Measurements from ENCODE around the gene TRDN.
"Not testable (repeated sequence)": the region's sequence is repeated elsewhere in the genome, so short reads cannot be mapped to it uniquely, and the experiment has no call there.

The TRDN gene

DNA sequence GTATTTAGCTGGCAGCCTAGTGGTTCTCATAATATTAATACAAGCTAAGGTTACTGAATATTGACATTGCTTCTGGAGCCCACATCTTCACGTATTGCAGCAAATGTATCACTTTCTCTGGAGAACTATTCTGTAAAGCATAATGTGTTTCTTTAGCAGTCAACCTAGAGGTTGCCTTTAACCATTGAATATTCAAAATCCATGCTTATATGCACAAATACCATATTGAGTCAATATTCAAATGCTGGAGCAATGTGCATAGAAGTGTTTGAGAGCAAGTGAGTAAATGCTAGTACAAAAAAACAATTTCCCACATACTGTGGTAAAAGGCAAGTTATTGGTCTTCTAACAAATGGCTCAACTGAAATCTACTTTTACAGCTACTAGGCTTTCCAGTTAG, 231.8 kb downstream of the TRDN start:
- no peak for DNase-seq (ENCODE audit: low spot score)

DNA sequence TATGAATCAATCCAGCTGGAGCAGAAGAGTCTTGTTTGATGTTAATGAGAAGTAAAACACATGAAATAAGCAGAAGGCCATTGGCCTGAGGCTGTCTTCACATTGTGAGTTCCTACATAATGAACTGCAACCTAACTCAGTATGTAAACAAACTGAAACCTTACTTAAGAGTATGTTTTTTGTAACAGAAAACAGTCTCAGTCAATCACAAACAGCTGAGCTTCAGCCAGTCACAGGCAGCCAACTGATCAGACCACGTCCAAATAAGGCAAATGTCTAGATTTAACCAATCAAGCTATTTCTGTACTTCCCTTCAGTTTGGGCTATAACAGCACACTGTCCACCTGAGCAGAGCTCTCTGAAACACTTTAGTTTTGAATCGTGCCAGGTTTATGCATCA, 234.7 kb downstream of the TRDN start:
- no peak for DNase-seq (ENCODE audit: low spot score)

DNA sequence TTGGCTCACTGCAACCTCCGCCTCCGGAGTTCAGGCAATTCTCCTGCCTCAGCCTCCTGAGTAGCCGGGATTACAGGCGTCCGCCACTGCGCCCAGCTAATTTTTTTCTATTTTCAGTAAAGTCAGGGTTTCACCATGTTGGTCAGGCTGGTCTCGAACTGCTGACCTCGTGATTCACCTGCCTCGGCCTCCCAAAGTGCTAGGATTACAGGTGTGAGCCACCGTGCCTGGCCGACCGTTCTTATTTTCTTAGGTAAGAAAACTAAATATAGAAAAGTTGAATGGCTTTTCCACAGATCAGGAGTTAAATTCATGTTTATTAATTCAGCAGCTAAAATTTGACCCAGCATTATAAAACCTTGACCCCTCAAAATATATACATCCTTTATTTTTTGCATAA, 238.7 kb downstream of the TRDN start:
- DNase-seq (ENCODE audit: low spot score) = no peak

DNA sequence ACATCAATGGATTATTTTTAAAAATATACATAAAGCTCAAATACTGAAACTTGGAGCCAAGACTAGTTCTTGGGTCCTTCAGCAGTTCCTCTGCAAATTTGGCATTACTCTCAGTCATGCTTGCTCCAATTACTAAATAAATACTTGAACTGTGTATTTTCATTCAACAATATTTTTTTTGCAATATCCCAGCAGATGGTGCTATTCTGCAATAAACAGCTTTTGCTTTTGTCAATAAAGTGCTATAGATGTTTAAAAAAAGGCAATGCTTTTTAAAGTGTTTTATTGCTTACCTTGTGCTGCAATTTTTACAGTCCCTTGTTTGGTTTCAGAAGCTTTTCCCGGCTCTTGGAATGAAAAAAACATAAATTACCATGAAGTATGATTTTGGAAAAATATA, 243.4 kb downstream of the TRDN start:
- DNase-seq (ENCODE audit: low spot score) = peak; percentile 6

DNA sequence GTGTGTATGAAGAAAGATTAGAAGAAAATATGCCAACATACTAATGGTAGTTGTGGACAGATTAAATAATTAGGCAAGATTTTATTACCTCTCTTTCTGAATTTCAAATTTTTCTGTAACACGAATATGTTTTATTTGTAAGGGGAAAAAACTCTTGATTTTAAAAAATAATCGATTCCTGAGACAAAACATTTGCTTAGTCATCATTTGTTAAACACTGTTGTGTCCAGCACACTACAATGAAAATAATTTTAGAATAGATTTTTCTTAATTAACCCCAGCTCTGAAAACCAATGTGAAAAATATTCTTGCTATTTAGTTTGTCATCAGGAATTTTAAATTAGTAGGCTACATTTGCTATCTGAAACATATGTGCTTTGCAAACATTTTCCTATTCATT, 253.0 kb downstream of the TRDN start:
- no peak for DNase-seq (ENCODE audit: low spot score)

DNA sequence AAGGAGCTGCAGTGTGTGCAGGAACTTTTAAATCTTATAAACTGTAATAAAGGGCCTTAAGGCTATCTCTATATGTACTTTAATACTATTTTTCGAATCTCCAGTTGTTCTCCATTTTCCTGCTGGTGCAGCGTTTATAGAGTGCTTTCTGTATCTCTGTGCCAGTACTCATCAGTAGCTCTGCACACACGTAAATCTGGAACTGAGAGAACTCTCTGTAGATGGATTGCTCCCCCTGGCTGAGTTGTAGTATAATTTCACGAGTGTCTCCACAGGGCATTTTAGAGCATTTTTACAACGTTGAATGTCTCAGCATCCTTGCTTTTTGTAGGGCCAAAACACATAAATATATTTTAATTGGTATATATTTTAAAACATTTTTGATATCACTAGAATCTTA, 256.5 kb downstream of the TRDN start:
- DNase-seq (ENCODE audit: low spot score) = peak; percentile 8

DNA sequence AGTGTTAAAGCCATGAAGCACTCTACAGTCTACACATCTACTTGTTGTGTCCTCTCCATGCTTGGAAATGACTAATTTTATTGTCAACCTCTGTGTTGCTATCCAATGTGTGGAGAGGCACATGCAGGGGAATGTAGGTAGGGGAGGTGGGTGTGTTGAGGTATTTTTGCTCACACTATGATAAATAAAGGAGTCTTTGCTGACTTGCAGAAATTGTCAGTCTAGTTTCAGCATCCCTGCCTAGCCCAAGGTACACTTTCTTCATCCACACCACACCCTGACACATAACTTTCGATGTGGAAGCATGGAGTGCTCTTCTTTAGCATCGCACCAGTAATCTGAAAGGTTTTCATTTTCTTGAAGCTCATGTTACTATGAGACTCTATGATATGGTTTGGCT, 264.0 kb downstream of the TRDN start:
- DNase-seq (ENCODE audit: low spot score) = no peak

DNA sequence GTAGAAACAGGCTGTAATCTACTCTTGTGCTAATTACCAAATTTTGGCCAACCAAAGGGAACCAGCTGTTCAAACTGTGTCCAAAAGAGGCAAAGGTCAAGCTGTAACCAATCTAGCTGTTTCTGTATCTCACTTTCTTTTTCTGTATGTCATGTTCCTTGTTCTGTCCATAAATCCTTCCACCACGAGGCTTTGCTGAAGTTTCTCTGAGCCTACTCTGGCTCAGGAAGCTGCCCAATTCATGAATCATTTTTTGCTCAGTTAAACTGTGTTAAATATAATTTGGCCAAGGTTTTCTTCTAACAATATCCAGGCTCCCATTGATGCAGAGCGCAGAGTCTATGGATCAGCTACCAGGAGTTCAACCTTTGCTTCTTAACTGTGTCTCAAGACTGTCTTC, 272.8 kb downstream of the TRDN start:
- no peak for DNase-seq (ENCODE audit: low spot score)

DNA sequence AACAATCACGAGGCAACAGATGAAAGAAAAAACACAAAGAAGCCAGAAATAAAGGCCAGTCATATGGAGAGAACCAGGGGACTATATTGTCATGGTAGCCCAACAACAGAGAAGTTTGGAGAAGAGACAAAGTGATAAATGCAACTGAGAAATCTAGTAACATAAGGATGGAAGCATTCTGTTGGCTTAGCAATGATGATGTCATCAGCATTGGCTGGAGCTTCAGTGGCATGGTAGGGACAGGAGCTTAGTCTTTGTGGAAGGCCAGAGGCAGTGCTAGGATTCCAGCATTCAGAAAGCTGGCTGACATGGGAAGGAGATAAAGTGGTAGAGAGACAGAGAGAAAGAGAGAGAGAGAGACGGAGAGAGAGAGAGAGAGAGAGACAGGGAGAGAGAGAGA, 276.4 kb downstream of the TRDN start:
- DNase-seq (ENCODE audit: low spot score) = no peak

DNA sequence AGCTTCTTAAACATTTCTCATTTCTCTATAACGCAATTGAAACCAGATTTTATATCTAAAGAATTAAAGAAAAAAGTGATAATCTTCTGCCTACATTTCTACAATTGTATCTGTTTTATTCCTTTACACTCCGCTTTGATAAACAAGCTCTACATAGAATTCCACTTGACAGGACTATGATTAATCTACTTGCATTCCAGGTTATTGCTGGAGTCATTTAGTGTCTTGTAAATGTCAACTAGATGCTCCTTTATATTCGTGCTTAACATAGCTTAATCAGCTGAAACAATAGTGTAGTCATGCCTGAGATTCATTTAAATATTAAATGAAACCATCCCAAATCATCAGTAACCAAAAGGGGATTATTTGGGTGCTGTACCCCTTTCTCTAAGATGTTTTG, 284.0 kb downstream of the TRDN start:
- no peak for DNase-seq (ENCODE audit: low spot score)

DNA sequence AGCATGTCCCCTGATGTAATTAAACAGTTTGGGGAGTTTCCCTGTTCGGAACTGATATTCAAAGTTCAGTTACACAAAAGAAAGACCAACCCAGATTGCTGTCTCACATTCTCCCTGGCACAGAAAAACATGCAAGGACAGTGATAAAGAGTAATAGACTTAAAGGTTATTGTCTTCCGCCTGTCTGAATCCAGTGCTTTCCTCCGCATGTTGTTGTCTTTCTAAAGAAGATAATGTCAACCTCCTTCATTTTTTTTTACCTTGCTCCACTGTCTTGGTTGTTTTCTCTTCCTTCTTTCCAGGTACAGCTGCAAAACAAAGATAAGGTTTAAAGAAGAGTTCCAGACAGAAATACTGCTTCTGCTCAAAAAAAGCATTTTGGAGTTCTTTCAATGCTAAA, 284.5 kb downstream of the TRDN start:
- no peak for DNase-seq (ENCODE audit: low spot score)

DNA sequence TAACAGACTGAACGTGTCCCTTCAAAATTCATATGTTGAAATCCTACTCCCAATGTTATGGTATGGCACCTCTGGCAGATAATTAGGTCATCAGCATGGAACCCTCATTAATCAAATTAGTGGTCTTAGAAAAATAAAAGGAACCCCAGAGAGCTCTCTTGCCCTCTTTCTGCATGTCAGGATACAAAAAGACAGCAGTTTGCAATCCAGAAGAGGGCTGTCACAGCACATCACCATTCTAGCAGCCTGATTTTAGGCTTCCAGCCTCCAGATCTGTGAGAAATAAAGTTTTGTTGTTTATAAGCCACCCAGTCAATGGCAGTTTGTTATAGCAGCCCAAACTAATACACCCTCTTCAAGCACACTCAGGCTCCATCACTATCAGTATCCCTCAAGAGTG, 292.9 kb downstream of the TRDN start:
- DNase-seq (ENCODE audit: low spot score) = no peak

DNA sequence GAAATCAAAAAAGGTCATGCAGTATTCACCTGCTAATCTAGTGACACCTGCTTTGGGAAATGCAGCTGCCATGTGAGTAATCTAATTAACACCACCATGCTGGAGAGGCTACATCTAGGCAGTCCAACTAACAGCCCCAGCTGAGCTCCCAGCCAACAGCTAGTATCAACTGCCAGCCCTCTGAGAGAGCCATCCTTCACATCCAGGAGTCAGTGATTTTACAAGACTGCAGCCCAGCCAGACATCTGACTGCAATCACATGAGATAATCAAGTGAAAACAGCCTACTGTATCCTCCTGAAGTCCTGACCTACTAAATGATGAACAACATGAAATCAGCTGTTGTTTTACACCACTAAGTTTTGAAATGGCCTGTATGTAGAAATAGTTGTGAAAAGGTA, 298.4 kb downstream of the TRDN start:
- DNase-seq (ENCODE audit: low spot score) = no peak

DNA sequence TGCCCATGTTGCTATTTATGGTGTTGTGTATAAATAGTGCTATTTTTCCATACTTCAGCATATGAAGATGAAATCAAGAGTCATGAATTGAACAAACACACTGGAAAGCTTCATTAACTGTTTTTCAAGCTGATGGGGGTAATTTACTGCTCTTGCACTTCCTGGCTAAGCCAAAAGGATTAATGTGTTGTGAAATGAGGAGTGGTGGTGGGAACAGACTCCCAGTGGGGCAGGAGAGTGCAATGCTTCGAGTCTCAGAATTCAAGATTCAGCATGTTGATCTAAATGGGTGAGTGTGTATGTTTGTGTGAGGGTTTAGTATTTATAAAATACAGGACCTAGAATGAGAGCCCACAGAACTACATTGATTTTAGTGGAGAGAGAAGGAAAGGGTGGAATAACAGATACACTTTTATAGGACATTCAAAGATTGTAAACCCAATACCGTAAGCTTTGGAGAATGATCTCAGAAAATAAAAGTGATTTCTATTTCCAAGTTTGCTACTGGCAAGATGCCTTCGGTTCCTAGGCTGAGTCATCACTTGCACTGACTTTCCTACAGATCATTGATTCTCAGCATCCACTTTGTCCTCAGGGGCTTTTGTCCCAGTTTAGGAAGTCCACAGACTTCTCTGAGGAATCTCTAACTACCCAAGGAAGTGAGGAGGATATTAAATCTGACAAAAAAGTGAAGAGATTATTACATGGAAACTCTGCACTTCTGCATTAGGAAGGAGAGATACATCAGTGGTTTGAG, 303.6 kb downstream of the TRDN start:
- peak; percentile 5 for DNase-seq (ENCODE audit: low spot score)

DNA sequence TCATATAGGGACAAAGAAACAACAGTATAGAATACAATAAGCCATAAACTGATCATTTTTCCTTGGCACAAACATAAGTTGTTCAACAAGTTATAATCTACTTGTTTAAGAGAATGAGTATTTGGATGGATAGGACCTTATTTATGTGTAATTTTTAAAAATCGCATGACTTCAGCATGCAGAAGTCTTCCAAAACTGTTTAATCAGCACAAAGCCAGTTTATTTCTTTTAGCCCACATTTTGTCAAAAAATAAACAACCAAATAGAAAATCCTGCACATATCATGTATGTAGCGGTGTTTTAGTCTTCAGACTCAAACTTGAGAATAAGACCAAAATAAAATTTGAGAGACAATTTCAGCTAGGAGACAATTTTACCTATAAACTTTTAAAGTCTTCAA, 304.7 kb downstream of the TRDN start:
- DNase-seq (ENCODE audit: low spot score) = no peak

DNA sequence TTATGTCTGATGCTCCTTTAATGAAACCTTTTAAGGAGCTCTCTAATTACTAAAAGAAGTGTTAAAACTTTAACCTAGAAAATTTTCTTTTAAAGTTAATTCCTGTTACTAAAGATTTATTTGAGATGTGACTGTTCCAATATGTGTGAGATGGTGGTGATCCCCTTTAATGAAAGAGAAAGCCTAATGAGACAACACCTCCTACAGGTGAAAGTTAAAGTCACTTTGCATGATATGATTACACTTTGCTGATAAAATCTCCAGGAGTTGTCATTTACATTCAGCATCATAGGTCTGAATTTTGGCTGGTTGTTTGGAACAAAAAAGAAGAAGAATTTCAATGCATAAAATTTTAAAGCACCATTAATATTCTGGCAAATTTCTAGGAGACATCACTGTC, 307.4 kb downstream of the TRDN start:
- no peak for DNase-seq (ENCODE audit: low spot score)

DNA sequence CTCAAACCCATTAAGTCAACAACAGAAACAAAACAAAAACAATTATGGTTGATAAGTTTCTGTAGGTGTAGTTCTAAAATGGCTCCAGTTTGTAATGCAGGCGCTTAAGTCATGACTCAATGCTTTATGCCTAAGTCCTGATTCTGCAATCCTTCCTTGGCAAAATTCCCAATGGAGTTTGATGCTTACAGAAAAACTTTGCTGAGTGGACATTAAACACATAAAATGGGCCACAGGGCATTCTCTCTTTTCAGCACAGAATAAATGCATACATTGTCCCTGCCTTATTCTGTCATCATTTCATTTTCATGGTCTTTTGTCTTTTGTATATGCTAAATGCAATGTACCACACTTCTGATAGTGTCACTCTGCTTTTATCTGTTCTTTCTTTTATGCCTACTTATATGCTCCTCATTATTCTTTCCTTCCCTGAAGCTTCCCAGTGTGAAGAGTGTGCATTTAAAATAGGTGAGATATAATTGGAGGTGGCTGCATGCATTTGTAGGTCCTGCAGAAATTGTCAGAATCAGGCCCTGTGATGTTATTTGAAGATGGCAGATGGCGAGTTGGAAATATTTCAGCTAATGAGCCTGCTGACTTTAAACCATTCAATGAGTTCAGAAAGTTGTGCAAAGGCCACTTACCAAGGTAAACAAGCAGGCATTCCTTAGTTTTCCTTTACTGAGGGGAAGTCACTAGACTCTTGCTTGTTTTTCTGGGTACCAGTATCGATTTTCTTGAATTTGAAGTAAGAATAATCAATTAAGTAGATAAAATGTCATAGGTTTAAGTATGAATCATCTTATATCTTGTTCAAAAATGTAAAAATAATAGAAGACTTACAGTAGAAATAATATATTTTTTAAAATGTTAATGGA, 313.1 kb downstream of the TRDN start:
- no peak for DNase-seq (ENCODE audit: low spot score)

DNA sequence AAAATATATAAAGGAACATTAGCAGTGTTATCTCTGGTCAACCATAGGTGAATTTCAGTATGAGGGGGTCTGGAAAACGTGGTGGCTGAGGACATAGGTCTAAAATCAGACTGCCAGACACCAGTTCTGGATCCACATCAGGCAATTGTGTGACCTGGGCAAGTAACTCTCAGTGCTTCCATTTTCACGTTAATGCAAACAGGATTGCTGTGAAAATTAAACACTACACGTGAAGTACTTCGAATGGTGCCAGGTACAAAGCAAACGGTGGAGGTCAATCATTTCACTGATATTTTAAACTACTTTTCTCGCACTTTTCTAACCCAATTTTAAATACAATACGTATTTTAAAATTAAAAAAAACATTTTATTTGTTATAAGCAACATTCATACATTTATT, 315.7 kb downstream of the TRDN start:
- no peak for DNase-seq (ENCODE audit: low spot score)

DNA sequence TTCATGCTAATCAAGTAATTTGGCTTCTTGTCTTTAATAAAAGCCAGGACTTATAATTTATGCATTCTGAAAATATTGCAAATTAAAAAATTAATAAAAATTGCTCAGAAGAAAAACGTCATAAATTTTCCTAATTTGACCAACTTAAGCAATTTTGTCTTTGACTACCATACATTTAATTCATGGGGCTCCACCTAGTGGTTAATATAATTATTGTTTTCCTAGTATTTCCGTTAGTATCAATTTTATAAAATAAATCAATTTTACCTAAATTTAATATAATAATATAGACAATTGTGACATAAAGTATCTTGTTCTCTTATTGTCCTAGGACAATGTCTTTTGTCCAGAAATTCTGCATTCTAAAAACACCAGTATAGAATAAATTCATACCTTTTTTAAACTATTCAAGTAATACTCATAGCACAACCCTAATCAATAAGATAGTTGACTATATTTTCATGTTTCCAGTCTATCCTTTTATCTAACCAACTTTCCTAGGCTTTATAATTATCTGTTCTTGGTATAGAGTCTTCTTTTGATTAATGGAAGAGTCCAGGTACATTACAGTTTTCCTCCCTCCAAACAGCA, 319.9 kb downstream of the TRDN start:
- DNase-seq (ENCODE audit: low spot score) = peak; percentile 6

DNA sequence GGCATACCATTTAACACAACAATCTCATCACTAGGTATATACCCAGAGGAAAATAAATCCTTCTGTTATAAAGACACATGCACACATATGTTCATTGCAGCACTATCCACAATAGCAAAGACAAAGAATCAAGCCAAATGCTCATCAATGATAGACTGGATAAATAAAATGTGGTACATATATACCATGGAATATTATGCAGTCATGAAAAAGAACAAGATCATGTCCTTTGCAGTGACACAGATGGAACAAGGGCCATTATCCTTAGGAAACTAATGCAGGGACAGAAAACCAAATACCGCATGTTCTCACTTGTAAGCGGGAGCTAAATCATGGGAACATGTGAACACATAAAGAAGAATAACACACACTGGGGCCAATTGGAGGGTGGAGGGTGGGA, 322.3 kb downstream of the TRDN start:
- DNase-seq (ENCODE audit: low spot score) = not testable (repeated sequence)

DNA sequence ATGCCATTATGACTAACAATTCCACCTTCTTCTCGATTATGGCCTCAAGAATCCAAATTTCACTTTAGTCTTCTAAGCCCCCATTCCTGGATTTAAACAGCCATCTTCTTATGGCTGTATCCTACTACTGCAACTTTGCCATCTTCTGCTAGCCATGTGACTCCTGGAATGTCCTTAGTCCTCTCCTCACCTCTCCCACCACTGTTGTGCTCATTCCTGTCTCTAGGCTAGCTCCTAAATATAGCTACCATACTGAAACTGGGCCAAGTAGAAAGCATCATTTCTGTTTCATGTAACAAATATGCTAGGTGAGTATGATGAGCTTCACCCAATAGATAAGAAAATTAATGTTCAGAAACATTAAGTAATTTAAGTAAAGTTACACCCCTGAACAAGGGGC, 327.6 kb downstream of the TRDN start:
- no peak for DNase-seq (ENCODE audit: low spot score)

DNA sequence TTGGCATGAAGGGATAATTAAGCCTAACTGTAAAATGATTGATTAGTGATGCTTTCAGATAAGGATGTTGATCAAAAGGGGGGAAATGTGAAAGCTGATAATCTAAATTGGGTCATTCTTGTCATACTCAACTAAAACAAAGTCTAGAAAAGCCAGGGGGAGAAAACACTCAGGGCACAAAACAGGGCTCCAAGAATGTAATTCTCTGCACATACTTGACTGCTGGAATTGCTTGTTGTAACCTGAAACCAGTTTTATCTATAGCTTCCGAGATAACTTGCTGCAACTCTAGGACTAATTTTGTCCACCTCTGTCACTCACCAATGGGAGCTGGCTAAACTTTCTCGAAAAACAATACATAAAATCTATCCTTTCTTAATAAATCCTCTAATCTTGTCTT, 330.4 kb downstream of the TRDN start:
- DNase-seq (ENCODE audit: low spot score) = no peak

DNA sequence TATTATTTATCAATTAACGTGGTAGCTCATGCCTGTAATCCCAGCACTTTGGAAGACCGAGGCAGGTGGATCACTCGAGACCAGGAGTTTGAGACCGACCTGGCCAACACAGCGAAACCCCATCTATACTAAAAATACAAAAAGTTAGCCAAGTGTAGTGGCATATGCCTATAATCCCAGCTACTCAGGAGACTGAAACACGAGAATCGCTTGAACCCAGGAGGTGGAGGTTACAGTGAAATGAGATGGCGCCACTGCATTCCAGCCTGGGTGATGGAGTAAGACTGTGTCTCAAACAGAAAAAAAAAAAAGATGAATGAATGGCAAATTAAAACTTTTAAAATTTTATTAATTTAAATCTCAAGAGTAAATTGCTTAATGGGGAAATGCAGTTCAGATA, 341.1 kb downstream of the TRDN start:
- DNase-seq (ENCODE audit: low spot score) = no peak

Measured in AG20443 (cell line).